Skin epidermis (tissue), 12 donors: ENCODE measurements around the gene KNDC1.
A peak's percentile ranks its signal among the peaks of the same experiment; 100 is the strongest.

Experiments
- H3K27ac ChIP-seq, 21 experiments: fragments of 200-600 bp; sonication (generic) in 11 of 21; one replicate each; pipeline ENCODE4 v1.5.0; 2020; ENCODE audit warnings: mild to moderate bottlenecking in 3 of 21, inconsistent platforms in 2 of 21, moderate library complexity in 2 of 21
- H3K4me3 ChIP-seq, 7 experiments: fragments of 200-600 bp; sonication (generic) in 2 of 7; one replicate each; pipeline ENCODE4 v1.5.0; 2020; ENCODE audit warnings: inconsistent platforms in 2 of 7, mild to moderate bottlenecking in 2 of 7, moderate library complexity in 1 of 7

Gene KNDC1

DNA sequence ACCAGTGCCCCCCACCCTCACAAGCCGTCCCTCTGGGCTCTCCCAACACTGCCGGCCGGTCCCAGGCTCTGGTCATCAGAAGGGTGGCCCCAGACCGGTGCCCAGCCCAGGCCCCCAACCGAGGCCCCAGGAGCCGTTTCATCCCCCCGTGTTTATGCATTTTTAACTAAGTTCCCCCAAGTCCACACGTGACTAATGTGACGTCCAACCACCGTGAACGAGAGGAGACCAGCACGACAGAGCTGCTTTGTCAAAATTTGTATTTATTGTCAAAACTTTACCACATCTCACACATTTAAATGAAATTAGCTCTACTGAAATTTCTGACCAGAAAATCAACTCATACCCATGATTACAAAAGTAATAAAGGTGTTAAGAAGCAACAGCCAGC lies 86.2 kb downstream of the KNDC1 start:
- Histone ChIP-seq H3K4me3 (no peak overlapping the region), H3K27ac (no peak overlapping the region)

DNA sequence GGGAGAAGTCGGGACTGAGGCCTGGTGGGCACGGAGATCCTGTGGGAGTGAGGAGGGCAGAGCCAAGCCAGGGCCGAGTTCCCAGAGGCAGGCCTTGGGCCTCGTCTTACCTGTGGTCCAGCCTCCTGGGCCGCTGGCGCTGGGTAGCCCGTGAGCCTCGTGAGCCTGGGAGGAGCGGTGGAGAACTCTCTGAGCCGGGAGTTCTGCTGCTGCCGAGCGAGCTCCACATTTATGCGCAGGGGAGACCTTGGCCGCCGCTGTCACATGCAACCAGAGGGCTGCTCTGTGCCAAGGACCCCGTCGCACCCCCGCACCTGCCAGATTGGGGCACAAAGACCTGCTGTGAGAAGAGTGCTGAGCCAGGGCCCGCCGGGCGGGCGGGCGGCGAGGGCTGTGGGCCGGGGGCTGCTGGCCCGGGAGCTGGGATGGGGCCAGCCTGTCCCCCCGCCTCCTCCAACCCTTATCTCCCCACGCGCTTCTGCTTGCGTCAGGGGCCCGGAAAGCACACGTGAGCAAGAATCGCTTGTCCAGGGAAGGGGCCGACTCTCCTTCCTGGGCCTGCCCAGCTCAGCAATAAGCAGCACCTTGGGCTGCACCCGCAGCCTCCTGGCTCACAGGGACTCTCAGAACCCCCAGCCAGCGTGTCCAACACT lies 87.8 kb downstream of the KNDC1 start:
- Histone ChIP-seq H3K4me3 (no peak overlapping the region), H3K27ac (no peak overlapping the region)

DNA sequence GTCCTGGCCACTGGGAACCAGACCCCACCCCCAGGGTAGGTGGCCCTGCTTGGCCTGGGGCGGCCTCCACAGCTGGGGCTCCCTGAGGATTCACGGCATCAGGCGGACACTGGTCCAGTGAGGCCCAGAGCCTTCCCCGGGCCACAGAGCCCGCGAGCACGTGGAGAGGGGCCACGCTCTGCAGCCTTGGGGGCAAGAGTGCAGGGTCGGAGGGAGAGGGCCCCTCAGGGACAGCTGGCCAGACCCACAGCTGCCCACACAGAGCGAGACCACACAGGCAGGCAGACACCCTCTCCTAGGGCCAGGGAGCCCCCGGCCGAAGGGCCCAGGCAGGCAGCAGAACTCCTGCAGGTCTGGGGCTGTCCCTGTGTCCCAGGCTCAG lies 88.3 kb downstream of the KNDC1 start:
- H3K27ac ChIP-seq, result no peak overlapping the region

DNA sequence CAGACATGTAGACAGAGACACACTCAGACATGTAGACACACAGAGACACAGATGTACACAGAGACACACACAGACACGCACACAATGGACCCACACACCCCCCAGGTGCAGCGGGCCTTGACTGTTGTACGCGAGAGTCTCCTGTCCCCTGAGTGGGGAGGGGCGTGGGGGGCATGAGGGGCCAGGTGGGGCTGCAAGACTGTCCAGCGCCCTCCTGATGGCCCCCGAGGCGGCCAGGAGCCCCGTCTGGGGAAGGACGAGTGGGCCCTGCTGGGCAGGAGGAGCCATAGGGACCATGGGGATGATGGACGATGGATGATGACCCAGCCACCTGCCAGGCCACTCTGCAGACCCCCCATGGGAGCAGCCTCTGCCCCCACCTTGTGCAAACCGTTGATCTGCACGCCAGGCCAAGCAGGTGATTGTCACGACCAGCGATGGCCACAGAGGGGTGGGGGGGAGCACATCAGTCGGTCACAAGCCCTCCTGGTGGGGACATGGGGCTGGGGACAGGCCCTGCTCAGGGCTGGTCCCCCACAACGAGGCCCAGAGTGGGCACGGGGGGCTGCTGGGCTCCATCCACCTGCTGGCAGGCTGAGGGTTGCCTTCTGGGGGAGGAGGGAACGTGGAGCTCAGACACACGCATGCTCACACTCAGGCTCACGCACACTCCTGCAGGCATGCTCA lies 89.2 kb downstream of the KNDC1 start:
- Histone ChIP-seq H3K27ac (no peak overlapping the region), H3K4me3 (no peak overlapping the region)

More for the DNA sequence above, 88.3 kb downstream of the KNDC1 start:
- H3K4me3 ChIP-seq, result no peak overlapping the region

DNA sequence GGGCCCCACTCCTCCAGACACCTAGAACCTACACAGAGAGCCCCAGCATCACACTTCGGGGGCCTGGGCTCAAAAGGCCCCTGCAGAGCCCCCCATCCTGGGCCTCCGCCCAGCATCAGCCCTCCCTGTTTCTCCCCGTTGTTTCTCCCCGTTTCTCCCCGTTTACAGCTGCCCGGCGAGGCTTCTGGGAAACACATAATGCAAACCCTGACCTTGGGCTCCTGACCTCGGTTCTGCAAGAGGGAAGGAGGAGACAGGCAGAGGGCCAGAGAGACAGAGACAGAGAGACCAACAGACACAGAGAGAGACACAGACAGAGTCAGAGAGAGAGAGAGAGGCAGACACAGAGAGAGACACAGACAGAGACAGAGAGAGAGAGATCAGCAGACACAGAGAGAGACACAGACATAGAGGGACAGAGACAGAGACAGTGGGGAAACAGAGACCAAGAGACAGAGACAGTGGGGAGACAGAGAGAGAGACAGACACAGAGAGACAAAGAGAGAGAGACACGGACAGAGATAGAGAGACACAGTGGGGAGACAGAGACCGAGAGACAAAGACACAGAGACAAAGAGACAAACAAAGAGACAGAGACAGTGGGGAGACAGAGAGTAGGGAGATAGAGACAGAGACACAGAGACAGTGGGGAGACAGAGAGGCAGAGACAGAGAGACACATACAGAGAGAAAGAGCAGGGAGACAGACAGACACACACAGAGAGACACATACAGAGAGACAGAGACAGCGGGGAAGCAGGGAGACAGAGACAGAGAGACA lies 90.1 kb downstream of the KNDC1 start:
- H3K27ac ChIP-seq, result no peak overlapping the region
- no peak overlapping the region for H3K4me3 ChIP-seq

DNA sequence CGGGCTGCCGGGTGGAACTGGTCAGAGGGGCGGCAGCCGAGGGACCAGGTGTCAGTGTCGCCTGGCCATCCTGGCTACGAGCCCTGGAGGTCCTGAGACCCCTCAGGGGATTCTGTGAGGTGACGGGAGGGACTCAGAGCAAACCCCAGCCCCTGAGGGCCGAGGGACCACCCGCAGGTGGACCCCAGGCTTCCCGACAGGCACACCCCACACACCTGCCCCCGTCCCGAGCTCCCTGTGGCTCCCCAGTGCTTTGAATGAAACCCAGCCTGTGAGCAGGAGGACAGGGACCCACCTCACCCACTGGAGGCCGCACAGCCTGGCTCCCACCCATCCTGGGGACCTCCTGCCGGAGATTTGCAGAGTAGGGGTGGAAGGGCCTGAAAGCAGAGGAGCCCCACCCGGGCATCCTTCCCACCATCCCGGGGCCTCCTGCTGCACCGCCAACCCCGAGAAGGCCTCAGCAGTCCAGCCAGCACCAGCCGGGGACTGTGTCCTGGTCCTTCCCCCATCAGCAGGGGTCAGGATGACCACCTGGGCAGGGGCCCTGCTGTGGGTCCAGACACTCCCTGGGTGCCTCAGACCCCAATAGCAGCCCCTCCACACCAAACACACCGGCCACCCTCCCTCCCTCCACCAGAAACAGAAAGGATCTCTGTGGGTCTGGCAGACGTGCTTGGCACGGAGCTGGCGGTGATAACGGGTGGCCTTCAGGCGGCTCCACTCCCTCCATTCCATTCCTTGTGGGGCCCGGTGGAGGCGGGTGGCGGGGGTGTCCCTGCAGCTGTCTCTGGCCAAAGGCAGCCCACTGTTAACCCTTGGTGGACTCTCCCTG lies 91.6 kb downstream of the KNDC1 start:
- no peak overlapping the region for H3K4me3 ChIP-seq
- H3K27ac ChIP-seq, result no peak overlapping the region

DNA sequence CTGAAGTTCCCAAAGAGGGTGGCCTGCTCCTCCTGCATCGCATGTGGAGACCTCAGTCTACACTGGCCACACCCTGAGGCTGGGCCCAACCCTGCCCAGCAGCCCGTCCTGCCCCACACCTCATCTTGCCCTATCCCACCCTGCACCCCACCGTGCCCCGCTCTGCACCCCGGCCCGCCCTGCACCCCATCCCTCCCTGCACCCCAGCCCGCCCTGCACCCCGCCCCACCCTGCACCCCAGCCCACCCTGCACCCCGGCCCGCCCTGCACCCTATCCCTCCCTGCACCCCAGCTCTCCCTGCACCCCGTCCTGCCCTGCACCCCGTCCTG lies 92.2 kb downstream of the KNDC1 start:
- Histone ChIP-seq H3K4me3 (no peak overlapping the region), H3K27ac (no peak overlapping the region)

DNA sequence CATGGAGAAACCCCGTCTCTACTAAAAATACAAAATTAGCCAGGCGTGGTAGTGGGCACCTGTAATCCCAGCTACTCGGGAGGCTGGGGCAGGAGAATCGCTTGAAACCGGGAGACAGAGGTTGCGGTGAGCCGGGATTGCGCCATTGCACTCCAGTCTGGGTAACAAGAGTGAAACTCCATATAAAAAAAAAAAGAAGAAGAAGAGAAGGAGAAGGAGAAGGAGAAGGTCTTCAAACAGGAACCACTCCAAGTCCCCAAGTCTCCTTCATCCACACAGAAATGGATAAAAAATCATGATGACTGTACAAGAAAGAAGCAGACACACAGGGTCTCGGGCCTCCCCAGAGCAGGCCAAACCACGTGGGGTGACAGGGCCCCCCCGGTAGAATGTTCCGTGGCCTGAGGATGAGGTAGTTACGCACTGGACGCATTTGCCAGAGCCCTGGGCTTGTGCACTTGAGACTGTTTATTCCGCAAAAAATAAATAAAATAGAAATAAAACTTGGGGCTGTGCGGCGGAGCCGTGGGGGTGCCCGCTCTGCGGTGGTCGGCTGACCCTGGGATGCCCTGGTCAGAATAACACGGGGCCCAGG lies 93.4 kb downstream of the KNDC1 start:
- Histone ChIP-seq H3K4me3 (no peak overlapping the region), H3K27ac (no peak overlapping the region)

DNA sequence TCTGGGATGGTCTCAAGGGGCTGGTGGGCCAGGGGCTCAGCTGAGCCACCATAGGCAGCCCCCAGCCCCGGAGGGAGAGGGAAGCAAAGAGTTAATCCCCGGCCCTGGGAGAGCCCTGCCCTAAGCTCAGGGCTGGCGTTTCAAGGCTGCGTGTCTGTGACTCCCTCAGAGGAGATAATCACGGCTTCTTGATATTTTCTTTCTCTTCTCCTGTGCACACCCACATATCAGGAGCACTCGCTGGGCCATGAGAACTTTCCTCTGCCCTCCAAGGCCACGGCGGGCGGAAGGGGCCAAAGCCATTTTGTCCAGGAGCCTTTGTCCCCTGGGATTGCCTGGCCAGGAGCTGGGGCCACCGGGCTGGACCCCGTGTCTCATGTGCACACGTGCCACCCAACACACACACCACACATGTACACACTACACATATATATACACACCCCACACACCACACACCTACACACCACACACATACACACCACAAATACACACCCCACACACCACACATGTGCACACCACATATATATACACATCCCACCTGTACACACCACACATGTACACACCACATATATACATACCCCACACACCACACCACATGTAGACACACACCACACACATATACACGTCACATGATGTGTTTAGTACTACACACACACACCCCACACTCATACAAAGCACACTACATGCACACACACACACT lies 94.6 kb downstream of the KNDC1 start:
- H3K4me3 ChIP-seq, result no peak overlapping the region
- no peak overlapping the region for H3K27ac ChIP-seq

DNA sequence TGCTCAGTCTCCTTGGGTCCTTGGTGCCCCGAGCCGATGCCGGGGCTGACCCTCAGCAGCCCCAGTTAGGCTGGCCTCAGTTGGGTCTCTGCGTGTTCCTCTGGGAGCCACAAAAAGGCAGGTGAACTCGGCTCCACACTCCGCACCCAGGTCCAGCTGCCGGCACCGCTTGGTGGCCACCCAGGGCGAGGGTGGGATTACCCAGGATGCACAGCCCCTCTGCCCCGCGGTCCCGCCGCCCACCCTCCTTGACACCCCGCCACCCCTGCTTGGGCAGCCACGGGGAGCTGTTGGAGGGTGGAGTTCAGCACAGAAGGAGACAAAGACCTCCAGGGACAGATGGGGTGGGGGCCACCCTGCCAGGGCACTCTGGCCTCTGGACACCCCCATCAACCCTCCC lies 95.3 kb downstream of the KNDC1 start:
- Histone ChIP-seq H3K4me3 (no peak overlapping the region), H3K27ac (no peak overlapping the region)

DNA sequence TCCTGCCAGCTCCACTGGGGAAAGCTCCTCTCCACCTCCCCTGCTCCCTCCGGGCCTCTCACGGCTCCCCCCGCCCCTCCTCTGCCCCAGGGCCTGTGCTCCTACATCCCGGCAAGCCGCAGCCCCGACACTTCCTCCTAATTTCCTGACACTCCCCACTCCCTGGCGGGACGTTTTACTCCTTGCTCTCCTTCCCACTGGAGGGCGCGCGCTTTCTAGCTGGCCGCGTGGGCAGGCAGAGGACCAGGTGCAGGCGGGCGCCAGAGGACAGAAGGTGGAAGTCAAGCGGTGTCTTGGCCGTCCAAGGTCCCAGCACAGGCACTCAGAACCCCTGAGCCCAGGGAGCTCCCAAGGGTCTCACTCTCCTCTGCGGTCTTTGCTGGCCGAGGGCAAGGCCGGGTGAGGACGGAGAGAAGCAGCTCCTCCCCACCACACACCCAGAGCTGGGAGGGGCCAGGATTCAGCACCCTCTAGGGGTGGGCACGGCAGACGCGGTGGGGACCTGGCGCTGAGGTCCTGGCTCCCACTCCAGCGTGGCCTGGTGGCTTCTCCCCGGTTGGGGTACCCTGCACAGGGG lies 97.6 kb downstream of the KNDC1 start:
- Histone ChIP-seq H3K4me3 (peak overlapping the region in 2 of 7 experiments; percentile 4 to 31), H3K27ac (peak overlapping the region; percentile 44 to 98 (median 85))

DNA sequence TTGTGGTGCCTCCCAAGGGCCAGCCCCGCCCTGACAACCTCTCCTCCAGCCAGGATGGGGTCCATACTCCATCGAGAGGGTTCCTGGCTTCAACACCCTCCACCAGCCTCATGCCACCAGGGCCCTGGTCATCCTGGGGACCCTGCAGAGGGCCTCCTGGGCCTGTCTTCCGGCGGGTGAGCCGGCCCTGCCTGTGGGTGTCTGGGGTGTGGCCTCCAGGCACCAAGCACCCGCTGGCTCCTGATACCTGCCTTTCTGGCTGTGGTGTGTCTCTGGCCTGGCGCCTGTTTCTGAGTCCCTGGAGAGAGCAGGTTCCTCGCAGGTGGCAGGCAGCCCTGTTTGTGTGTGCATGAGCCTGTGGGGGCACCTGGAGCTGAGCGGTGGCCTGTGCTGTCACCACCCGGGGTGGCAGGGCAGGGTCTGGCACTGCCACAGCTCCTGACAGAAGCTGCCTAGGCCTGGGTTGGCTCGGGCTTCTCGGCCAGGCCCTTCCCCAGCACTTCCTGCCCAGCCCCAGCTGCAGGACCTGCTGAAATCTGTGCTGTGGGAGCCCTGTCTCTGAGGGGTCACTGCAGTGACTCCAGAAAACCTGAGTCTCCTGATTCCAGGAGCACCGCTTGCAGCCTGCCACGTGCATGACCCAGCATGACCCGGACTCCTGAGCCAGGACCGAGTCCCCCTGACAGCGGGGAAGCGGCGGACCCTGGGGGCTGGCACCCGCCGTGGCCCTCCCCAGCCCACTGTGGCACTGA lies 98.2 kb downstream of the KNDC1 start:
- H3K4me3 ChIP-seq, result peak overlapping the region in 1 of 7 experiments; percentile 4
- H3K27ac ChIP-seq, result peak overlapping the region; percentile 44 to 98 (median 85)

DNA sequence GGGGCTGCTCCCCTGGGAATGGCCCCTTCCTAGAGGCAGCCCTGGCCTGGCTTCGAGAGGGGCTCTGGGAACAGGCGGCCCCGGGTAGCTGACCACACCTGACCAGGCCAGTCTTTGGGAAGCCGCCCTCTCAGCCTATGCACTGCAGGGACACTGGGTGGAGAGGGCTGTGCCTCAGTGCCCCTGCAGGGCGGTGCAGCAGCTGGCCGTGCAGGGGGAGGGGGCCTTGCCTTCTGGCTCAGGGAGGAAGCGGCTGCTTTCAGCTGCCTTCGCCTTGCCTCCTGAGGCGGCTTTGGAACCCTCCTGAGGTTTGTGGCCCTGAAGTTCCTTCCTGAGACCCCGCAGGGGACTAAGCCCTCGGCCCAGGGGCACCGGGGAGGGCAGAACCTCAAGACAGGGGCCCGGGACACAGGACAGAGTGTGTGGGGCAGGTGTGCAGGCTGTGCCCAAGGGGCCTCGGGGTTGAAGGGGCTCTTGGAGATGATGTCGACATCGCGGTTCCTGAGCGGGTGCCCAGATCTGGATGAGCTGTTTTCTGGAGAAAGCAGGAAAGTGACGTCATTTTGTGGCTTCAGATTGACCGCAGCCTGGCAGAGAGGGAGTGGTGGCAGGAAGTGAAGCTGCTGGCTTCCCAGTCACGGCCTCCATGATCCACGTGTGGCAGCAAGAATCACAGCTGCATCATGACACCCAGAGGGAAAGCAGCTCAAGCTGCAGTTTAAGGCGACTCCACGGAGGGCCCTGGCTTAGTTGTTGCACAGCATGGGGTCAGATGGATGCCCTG lies 99.0 kb downstream of the KNDC1 start:
- H3K4me3 ChIP-seq, result no peak overlapping the region
- peak overlapping the region; percentile 44 to 98 (median 85) for H3K27ac ChIP-seq

DNA sequence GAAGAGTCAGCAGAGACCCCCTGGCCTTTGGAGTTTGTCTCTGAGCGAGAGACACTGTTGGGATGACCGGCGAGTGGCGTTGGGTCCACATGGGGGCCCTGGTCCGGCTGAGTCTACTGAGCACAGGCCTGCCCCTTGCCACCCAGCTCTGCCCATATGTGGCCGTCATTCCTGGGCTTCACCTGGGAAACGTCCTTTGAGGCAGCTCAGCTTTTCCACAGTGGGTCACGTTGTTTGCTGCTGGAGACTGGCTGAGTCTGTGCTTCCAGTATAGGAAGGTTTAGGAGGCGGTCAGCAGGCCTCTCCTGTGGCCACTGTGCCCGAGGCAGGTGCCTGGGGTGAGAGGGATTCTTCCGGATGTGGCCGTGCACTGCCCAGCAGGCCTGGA lies 99.6 kb downstream of the KNDC1 start:
- no peak overlapping the region for H3K4me3 ChIP-seq
- H3K27ac ChIP-seq, result peak overlapping the region in 19 of 21 experiments; percentile 57 to 98 (median 85)

DNA sequence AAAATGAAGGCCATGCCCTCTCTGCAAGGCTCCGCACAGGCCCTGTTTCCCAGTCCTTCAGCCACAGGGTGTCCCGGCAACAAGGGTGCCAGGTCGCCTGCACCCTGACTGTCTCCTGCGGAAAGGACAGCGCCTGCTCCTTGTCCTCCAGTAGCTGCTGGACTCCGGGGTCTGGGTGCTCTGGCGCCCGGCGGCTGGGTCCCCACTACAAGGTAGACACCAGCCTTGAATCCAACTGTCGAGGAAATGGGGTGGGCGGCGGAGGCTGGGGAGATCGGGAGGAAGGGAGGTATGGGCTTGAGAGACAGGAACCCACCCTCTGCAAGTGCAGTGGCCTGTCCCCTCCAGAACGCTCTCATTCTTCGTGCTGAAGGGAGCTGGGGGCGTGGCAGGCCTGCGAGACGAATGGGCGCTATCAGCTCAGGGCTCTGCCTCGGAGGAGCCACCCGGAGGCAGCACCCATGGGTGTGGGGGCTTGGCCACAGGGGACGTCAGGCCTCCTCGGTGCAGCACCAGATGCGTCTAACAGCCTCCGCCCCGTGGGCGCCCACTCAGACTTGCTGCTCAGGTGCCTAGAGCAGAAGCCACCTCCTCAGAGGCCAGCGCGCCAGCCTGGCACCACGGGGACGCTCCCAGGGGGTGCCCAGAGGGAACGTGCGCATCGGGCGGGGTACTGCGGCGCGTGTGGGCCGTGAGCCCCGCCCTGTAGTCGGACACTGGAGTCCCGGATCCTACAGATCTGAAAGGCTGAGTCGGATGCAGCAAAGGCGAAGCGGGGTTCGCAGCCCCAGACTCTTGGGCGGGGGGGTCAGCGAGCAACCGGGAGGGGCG lies 101.1 kb downstream of the KNDC1 start:
- H3K27ac ChIP-seq, result peak overlapping the region; percentile 78 to 98 (median 93)

DNA sequence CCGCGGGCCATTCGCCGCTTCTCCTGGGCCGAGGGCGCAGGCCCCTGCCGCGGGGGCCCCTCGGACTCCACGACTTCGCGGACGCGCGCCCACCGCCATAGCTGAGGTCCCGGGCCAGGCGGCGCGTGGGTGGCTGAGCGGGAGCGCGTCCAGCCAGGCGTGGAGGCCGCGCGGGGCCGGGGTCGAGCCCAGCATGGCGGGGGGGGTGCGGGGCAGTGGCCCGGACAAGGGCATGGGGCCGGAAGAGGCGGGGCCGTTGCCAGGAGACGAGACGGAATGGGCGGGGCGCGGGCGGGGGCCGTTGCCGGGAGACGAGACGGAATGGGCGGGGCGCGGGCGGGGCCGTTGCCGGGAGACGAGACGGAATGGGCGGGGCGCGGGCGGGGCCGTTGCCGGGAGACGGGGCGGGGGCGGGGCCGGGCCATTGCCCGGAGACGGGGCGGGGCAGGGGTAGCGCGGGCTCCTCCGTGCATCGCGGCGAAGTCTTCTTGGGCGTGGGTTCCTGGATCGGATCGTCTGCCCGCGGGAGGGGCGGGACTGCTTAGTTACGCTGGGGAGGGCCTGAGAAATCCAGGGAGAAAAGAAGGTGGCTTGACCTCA lies 101.8 kb downstream of the KNDC1 start:
- H3K27ac ChIP-seq, result peak overlapping the region; percentile 78 to 98 (median 93)
- peak overlapping the region; percentile 53 to 86 (median 67) for H3K4me3 ChIP-seq

More for the DNA sequence above, 101.1 kb downstream of the KNDC1 start:
- H3K4me3 ChIP-seq, result peak overlapping the region; percentile 53 to 86 (median 67)
